Stimulated activated CD4-positive, alpha-beta T cell treated with anti-CD3 and anti-CD28 coated beads, Interleukin-12 subunit alpha, Interleukin-12 subunit beta, amount 100 ng/mL, for 48 hours (primary cell): ENCODE measurements around the gene TEFM.
"Not testable (repeated sequence)": the region's sequence is repeated elsewhere in the genome, so short reads cannot be mapped to it uniquely, and the experiment has no call there.

Experiments used
- DNase-seq, 3 donors: peaks; one replicate each; pipeline ENCODE4 v3.0.0-alpha.2; 2020; ENCODE audit warnings: low read depth in 2 of 3, low spot score in 1 of 3

The TEFM gene

DNA sequence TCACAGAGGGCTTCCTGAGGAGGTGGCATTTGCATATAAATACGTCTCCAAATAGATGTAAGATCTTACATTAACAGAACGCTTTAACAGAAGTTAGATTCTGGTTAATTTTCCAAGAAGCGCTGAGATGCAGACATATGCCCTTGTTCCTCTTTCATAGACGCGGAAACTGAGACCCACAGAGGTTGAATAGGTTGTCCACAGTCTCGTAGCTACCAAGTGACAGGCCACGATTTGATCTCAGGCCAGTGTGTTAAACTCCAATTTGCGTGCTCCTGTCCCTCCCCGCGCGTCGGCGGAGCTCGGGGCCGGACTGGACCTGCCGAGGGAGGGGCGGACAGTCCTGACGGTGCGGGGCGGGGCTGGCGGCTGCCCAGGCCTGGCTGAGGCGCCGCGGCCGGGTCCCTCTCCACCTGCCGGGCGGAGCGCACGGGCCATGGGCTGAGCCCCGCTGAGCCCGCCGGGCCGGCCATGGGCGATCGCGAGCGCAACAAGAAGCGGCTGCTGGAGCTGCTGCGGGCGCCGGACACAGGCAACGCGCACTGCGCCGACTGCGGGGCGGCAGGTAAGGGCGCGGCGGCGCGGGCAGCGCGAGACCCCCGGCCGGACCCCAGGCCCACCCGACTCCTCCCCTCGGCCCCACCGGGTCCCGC, 15.6 kb upstream of the TEFM start, which contains the start of gene ADAP2:
Gene ADAP2, plus strand, starts transcription at position 402 of the 653 bp plus-strand sequence. Its CDS starts 70 bp downstream, at position 472.
- DNase-seq: no peak

DNA sequence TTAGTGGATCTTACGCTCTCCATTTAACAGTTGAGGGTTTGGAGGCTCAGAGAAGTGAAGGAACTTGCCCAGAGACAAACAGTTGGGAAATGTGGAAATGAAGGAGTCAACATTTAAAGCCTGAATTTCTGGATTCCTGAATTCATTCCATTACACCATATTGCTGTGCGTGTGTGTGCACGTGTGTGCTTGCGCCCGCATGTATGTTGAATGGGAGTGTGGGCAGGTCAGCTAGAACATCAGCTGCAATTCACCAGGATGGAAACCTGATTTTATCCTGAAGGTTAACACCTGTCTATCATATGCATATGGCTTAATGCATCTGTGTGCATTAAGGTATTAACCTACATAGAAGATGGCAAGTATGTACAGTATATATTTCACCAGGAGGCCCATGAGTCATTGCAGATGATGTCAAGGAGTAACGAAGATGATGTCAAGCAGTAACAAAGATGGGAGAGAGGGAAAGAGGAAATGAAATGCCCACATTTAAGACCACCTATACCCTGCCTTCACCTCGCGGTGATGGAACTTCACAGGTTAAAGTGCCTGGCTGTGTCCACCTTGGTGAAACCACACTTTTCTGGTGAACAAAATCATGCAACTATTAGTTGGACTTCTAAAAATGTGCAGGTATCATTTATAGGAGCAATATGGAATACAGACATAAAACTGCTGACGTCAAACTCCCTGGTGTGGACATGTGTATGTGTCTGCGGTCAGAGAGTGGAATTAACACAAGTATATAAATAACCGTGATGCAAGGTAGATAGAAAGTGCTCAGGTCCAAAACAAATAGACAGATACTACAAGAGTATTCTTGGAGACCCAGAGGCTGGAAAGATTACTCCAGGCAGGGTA, 14.9 kb upstream of the TEFM start:
- no peak for DNase-seq

DNA sequence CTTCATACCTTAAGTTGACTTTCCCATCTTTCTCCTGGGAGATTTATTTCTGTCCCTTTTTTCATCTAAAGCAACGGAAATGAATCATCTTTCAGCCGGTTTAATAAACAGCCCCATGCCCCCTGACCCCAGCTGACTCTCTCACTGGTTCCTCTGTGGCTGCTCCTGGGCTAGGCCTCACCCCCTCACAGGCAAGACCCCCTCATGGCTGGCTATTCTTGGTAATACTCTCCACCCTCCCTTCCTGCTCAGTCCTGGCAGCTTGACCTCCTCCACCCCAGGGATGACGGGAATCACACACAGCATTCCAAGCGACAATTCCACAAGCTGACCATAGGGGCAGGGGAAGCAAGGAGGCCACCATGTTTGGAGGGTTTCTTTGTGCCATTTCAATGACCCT, 14.2 kb upstream of the TEFM start:
- DNase-seq: no peak

DNA sequence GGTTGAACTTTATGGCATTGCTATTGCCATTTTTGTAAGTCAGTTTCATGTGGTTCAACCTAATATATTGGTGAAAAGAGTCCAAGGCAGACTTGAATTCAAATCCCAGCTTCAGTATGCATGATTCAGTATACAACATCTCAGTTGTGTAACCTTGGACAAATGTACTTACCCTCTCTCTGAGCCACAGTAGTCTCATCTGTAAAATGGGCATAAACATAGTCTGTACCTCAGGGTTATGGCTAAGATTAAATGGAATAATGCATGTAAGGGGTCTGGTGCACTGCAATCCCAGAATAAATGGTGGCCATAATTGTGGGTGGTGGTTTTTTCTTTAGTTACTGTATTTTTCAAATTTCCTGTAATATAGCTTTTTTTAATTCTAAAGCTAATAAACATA, 11.0 kb upstream of the TEFM start:
- DNase-seq: no peak

DNA sequence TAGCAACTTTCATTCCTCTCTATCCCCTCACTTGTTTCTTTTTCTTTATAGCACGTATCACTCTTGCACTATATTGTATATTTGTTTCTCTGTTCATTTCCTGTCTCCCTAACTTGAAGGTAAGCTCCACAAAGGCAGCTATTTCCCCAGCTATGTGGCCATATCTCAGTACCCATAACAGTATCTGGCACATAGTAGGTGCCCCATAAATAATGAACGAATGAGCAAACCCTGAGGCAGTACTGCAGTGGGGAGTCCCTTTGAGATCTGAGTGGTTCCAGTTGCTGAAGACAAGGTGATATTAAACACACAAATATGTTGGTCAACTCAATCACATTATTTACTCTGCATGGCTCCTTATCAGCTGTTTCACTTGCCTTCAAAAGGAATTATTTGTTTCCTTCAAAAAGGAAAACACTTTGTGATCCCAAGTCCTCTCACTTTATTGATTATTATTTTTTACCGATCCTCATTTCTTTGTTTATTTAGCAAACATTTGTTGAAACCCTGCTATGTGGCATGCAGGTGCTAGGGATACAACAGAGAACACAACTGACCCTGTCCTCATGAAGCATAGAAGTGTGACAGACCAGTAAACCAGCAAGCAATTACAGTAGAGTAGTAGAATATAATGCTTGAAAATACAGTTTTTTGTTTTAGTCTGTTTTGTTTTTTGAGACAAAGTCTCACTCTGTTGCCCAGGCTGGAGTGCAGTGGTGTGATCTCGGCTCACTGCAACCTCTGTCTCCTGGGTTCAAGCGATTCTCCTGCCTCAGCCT, 10.0 kb upstream of the TEFM start:
- DNase-seq: no peak

DNA sequence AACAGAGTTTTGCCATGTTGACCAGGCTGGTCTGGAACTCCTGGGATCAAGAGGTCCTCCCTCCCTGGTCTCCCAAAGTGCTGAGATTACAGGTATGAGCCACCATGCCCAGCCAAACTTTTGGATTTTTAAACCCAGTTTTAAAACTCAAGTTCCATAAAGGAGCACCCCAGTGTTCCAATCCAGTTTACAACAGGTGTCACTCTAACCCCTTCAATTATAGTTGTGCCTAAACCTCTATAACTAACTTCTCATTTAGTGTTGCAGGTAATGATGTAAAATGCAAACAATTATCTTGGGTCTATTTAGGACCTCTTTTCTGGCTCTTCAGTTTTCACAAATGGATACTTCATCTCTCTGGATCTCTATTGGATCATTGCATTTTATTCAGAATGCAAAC, 7.9 kb upstream of the TEFM start:
- no peak for DNase-seq

DNA sequence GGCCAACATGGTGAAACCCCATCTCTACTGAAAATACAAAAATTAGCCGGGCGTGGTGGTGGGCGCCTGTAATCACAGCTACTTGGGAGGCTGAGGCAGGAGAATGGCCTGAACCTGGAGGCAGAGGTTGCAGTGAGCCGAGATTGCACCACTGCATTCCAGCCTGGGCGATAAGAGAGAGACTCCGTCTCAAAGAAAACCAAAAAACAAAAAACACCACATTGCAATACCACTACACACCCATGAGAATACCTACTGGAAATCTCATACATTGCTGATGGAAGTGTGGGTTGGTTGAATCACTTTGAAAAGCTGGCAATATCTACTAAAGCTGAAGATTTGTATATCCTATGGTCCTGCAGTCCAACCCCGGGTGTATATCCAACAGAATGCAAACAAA, 4.1 kb upstream of the TEFM start:
- DNase-seq: not testable (repeated sequence)

DNA sequence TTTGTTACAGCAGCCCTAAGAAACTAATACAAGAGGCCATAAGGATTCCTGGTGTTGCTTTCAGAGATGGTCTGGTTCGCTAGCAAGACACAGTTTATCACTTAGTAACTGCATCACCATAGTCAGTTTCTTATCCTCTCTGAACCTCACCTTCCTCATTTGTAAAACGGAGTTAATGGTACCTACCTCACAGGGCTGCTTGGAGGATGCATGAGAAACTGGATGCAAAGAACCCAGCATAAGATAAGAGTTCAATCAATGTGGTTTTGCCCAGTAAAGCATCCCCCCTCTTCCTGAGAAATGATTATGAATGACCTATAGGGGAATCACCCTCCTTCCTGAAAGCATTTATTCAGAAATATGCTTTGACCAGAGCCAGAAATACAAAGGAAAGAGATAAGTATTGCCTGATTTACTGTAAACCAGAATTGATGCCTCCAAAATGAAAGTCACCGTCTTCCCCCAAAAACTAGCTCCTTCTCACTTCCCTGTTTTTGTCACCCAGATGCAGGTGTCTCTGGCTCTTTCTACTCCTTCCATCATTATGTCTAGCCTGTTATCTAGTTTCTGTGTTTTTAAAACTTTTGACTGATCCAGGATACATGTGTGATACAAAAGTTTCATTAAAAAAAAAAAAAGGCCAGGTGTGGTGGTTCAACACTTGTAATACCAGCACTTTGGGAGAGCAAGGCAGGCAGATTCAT, 2.8 kb upstream of the TEFM start:
- DNase-seq: no peak

DNA sequence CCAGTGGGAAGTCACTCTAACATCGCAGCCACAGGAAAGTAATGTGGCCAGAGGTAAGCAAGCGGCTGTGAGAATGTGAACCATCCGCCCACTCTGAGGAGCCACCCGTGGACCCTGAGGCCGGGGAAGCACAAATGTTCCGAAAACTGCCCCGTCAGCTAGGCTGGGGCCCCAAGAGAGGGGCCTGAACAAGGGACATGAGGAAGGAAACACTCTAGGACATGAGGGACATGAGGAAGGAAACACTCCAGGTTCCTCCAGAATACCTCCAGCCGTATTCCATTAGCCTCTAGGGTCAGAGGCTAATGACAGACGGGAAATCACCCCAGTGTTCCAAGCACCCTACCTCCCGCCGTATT, 317 bp downstream of the TEFM start:
- no peak for DNase-seq

DNA sequence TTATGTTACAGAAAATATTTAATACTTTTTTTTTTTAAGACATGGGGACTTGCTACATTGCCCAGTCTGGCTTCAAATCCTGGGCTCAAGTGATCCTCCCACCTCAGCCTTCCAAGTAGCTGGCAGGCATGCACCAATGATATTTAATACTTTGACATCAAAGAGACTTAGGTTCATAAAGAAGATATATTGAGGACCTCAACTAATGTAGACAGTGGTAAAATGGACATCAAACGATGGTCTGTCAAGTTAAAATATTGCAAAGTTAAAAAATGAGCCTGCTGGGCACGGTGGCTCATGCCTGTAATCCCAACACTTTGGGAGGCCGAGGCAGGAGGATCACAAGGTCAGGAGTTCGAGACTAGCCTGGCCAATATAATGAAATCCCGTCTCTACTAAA, 8.7 kb downstream of the TEFM start:
- no peak for DNase-seq

DNA sequence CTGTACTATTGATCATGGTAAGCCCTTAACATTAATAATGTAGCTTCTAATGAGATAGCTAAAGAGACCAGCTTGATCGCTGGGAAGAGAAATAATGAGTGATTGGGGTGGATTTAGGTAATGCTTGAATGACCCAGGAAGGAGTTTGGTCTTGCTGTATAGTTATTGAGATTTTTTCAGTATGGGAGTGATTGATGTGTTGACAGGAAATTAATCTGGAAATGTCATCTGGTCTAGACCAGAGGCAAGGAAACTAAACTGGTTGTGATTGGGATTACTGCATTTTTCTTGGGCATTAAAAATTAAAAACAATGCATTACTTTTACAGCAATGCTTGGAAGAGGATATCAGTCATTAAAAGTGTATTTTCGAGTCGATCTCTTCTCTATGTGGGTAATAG, 11.8 kb downstream of the TEFM start:
- no peak for DNase-seq

DNA sequence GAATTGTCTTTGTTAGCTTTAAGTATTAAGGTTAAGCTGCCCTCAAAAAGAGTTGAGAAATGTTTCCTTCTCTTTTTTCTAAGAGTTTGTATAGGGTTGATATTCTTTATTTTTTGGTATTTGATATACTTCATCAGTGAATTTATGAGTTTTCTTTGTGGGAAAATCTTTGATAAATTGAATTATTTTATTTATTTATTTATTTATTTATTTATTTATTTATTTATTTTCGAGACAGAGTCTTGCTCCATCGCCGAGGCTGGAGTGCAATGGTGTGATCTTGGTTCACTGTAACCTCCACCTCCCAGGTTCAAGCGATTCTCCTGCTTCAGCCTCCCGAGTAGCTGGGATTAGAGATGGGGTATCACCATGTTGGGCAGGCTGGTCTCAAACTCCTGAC, 19.9 kb downstream of the TEFM start:
- no peak for DNase-seq

DNA sequence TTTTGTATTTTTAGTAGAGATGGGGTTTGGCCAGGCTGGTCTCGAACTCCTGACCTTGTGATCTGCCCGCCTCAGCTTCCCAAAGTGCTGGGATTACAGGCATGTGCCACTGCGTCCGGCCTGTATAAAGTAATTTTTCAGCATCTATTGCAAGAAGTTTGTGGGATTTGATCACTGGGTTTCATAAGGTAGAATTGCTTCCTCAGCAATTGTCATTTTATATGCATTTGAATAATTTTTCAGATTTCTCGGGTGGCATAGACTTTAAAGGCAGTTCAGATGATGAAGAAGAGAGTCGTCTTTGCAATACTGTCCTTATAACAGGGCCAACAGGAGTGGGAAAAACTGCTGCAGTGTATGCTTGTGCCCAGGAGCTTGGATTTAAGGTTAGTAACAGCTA, 37.0 kb downstream of the TEFM start:
- DNase-seq: no peak

DNA sequence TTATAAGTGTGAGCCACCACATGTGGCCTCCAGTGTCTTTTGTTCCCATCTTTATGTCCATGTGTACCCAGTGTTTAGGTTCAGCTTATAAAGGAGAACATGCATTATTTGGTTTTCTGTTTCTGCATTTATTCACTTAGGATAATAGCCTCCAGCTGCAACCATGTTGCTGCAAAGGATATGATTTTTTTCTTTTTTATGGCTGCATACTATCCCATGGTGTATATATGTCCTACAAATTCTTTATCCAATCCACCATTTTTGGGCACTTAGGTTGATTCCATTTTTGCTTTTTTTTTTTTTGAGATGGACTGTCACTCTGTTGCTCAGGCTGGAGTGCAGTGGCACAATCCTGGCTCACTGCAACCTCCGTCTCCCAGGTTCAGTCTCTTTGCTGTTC, 41.4 kb downstream of the TEFM start:
- no peak for DNase-seq

DNA sequence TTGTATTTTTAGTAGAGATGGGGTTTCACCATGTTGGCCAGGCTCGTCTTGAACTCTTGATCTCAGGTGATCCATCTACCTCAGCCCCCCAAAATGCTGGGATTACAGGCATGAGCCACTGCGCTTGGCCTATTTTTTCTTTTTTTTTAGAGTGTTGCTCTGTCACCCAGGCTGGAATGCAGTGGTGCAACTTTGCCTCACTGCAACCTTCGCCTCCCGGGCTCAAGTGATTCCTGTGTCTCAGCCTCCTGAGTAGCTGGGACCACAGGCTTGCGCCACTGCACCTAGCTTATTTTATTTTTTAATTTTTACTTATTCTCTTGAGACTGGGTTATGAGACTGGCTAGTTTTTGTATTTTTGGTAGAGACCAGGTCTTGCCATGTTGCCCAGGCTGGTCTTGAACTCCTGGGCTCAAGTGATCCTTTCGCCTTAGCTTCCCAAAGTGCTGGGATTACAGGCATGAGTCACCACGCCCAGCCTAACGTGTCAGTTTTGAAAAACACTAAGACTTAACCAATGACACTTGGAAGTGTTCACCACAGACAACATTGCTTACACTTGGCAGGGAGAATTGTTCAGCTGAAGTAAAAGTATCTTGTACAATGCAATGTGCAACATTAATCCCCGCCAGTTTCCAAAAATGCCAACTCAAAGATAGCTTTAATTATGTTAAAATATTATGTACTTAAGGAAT, 47.3 kb downstream of the TEFM start:
- DNase-seq: no peak

DNA sequence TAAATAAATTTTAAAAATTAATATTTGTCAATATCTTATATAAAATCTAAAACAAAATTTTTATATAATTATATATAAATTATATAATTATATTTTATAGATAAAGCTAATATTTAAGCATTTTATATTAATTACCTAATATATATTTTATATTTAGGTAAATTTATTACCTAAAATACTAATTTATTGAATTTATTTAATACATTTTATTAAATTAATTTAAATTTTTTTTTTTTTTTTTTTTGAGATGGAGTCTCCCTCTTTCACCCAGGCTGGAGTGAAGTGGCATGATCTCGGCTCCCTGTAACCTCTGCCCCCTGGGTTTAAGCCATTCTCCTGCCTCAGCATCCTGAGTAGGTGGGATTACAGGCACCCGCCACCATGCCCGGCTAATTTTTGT, 51.9 kb downstream of the TEFM start:
- no peak for DNase-seq
